GM21360 (cell line): ENCODE results near the gene RAP1A.

Source experiments
- ATAC-seq: cut with Tn5 transposase; IDR thresholded peaks from one replicate; pipeline ENCODE4 v1.9.1; 2021; ENCODE audit warnings: mild to moderate bottlenecking, moderate library complexity; ENCODE audit not compliant: unreplicated experiment

The RAP1A gene

GRCh38 chr1:111619635-111620440 lies at the start of gene RAP1A:
Gene RAP1A (plus strand): TSS chr1:111619789. CDS start chr1:111691361, 71,572 bp downstream.
- peak; percentile 37 for ATAC-seq

- ATAC-seq: no peak
Observed at GRCh38 chr1:111569913-111570312, 49.7 kb upstream of the RAP1A start.

GRCh38 chr1:111570781-111571181 lies 48.8 kb upstream of the RAP1A start:
- no peak for ATAC-seq

- no peak for ATAC-seq
Observed at GRCh38 chr1:111571239-111571638, 48.4 kb upstream of the RAP1A start.

- no peak for ATAC-seq
Observed at GRCh38 chr1:111571987-111572386, 47.6 kb upstream of the RAP1A start.

GRCh38 chr1:111576547-111576946 lies 43.0 kb upstream of the RAP1A start:
- no peak for ATAC-seq

GRCh38 chr1:111577814-111578213 lies 41.8 kb upstream of the RAP1A start:
- no peak for ATAC-seq

GRCh38 chr1:111581166-111581565 lies 38.4 kb upstream of the RAP1A start:
- ATAC-seq: no peak

- ATAC-seq: no peak
Observed at GRCh38 chr1:111582016-111582415, 37.6 kb upstream of the RAP1A start.

GRCh38 chr1:111582644-111583618 lies 36.7 kb upstream of the RAP1A start:
- ATAC-seq: no peak

- ATAC-seq: no peak
Observed at GRCh38 chr1:111585447-111586086, 34.0 kb upstream of the RAP1A start.

GRCh38 chr1:111586112-111586511 lies 33.5 kb upstream of the RAP1A start:
- no peak for ATAC-seq

GRCh38 chr1:111587509-111588174 lies 31.9 kb upstream of the RAP1A start:
- ATAC-seq: no peak

- ATAC-seq: no peak
Observed at GRCh38 chr1:111591937-111592336, 27.7 kb upstream of the RAP1A start.

GRCh38 chr1:111592389-111593361 lies 26.9 kb upstream of the RAP1A start:
- peak; percentile 80 for ATAC-seq

- ATAC-seq: no peak
Observed at GRCh38 chr1:111593403-111594305, 25.9 kb upstream of the RAP1A start.

GRCh38 chr1:111594306-111594693 lies 25.3 kb upstream of the RAP1A start:
- ATAC-seq: no peak

GRCh38 chr1:111595807-111596206 lies 23.8 kb upstream of the RAP1A start:
- ATAC-seq: no peak
